HG02981 (cell line): Measurements from ENCODE around the gene USP47.

Experiments used
- ATAC-seq: cut with Tn5 transposase; IDR thresholded peaks from one replicate; pipeline ENCODE4 v1.9.1; 2021; ENCODE audit warnings: mild to moderate bottlenecking, moderate library complexity; ENCODE audit not compliant: unreplicated experiment

USP47 gene

DNA sequence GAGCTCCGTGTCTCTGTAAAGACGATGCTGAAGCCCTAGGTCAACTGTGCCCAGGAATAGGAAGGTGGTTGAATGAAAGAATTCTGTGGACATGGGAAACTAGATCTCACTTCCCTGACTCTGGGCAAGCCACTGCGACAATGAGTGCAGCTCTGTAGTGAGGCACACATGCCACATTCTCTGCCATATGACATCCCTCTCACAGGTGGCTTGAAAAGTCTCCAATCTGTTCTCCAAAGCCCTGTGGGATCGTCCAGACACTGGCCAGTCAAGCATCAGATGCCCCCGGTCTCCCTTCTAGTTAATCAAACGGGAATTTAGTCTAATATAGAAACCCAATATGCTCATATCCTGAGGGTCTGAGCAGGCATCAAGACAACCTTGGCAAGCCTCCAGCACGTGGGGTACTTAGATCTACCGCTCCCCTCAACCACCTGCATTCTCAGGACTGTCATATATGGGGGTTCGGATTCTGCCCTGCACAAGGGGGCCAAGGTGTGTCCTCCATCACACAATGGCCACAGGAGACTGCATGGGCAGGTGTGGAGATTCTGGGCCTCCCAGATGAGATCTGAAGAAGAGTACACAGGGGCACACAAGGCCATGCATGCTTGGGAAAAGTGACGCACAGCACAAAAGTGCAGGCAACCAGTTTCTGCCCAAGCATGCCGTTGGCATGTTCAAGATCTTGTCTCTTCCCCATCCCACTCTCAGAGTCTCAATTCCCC lies 154.7 kb downstream of the USP47 start:
- ATAC-seq: no peak

DNA sequence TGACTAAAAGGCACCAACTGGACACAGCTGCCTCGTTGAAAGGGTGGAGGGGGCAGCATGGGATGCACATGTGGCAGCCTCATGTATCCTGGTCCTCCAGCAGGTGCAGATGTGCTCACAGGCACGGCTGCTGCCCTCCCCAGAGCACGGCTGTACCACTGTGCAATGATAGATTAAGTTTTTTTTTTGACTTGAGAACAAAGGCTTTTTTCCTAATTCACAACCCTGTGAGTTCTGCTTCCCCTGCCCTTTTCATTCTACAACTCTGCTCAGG lies 155.2 kb downstream of the USP47 start:
- no peak for ATAC-seq

DNA sequence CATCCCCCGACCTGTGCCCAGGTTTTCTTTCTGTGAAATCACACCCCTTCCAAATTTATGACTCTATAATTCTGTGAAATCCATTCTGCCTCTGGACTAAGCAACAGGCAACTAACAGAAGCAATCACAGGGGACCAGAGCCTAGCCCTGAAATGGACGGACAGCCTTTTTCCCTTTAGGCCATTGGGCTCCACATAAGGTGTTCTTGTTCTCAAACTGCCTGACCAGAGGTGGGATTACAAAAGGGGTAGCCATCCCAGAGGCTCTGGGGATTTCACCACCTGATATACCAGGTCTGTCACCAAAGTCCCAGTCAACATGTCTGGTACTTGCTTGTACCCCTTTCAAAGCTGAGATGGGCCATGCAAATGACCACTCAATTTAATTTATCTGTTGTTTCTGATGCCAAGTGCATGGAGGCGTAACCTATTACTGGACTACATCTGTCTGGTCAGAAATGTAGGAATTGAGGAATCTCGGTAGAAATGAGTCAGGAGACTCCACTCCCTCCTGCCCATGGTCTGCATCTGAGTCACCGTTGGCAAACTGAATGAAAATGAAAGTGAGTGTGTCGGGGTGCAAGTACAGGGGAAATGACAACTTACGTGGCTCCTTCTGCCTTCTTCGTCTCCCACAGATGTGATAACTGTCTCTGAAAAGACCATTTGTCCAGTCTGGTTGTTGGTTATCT lies 156.5 kb downstream of the USP47 start:
- ATAC-seq: no peak

DNA sequence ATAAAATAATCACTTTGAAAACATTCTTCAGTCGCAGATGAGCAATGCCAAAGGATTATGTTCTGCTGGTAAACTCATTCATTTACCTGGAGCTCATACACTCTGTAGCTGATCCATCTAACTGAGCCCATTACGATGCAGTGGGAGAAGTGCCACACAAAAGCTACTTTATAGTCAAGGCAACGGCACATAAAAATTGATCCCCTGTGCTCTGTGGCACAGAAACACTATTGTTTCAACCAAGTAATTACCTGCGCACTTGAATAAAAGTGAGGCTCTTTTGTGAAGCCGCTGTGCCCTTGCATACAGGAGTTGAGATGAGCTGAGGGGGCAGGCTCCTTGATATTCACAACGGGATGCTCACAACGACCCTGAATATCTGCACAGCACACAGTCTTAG lies 159.4 kb downstream of the USP47 start:
- no peak for ATAC-seq

DNA sequence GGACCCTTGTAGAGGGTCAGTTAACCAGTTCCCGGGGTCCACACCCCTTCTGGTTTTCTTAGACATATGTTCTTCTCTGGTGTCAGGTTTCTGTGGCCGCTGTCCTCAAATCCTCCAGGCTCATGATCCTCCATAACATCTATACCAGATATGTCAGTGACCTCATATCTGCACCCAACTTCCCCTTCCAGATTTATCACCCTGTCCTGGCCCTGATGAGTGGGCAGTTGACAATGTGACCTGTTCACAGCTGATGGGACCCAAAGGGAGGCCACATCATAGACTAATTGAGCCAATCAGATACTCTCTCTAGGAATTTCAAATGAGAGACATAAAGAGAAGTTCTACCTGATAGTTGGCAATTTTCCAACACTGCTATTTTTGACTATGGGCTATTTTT lies 161.6 kb downstream of the USP47 start:
- ATAC-seq: no peak

DNA sequence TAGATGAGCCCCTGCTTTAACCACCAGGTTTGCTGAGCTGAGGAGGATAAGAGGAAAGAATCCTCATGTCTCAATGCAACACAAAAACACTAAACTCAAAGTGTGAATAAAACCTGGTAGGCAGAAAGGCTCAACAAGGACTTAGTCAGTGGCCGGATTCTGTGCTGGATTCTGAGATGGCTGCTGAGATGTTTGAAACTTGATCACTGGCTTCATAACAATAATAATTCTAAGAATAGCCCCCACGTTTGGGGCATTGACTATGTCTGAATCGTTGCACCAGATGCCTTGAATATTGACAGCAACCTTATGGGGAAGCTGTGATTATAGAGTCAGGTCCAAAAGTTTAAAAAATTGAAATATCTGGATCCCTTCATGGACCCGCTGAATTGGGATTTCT lies 162.0 kb downstream of the USP47 start:
- no peak for ATAC-seq

DNA sequence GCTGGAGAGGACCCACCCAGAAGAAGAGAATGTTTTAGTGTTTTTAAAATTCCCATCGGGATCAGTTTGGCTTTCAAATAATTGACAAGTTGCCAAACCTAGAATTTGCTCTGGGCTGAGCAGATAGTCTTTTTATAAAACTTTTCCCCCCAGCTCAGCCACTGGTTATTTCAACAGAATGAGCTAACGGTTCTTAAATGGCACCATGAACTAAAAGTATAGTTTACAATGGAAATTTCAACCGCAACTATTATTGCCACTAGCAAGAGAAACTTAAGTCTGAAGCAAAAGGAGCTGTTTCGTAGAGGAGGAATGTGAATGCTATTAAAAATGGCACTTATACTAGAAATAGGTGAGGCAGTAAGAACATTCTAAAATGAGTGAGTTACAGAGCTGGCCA lies 163.3 kb downstream of the USP47 start:
- no peak for ATAC-seq

DNA sequence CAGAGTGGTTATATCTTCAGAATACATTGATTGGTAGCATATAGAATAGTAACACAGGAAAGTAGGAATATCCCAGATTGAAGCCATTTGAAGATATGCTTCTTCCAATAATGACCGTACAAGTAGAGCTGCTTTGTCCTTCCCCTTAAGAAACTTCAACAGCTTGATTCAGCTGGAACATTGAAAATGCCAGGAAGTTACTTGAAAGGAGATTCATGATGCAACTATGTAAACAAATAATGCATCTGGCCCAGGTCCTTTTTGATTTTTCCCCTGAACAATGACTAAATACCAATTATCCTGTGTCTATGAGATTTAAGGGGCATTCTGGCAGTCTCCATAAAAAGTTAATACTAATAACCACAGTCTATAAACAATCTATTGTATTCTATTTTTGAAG lies 163.7 kb downstream of the USP47 start:
- no peak for ATAC-seq

DNA sequence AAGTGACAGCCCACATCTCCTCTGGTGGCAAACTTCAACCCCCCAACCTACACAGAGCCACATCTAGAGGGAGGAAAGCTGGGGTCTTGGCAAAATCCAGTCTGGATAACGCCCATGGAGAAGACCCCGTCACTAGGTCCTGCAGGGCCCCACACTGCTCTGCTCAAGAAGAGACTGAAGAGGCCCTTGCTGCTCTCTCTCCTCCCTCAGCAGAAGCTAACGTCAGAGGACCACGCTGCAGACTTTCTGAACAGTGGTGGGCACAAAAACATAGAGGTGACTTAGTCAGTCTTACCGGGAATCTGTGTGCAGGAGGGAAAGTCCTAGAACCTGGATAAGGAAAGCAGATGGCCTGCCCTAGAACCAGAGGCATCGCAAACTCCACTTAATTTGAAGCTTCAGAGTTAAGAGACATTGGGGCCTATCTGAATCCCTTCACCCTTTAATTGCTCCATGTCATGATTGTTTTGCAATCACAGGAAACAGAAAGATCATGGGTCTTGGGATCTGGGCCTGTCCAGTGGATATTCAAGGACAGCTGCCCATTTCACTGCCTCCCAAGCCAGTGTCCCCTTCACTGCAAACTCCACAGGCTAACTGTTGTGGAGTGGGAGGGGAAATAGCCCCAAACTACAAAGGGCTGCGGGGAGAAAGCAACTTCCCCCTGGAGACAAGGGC lies 164.9 kb downstream of the USP47 start:
- no peak for ATAC-seq

DNA sequence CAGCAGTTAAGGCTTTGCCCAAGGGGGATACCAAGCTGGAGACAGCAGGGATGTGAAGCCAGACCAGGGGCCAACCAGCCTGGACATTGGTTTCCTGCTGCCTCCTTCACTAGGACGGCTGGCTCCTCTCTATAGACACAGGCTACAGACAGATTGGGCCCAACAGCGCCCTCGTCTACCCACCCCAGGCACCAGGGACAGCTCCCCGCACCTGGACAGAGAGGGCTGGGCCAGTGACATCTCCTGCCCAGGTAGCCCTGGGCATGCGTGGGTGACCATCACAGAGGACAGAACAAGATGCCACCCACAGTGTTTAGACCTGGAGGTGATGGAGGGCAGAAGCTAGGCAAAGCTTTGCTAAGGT lies 165.4 kb downstream of the USP47 start:
- no peak for ATAC-seq

DNA sequence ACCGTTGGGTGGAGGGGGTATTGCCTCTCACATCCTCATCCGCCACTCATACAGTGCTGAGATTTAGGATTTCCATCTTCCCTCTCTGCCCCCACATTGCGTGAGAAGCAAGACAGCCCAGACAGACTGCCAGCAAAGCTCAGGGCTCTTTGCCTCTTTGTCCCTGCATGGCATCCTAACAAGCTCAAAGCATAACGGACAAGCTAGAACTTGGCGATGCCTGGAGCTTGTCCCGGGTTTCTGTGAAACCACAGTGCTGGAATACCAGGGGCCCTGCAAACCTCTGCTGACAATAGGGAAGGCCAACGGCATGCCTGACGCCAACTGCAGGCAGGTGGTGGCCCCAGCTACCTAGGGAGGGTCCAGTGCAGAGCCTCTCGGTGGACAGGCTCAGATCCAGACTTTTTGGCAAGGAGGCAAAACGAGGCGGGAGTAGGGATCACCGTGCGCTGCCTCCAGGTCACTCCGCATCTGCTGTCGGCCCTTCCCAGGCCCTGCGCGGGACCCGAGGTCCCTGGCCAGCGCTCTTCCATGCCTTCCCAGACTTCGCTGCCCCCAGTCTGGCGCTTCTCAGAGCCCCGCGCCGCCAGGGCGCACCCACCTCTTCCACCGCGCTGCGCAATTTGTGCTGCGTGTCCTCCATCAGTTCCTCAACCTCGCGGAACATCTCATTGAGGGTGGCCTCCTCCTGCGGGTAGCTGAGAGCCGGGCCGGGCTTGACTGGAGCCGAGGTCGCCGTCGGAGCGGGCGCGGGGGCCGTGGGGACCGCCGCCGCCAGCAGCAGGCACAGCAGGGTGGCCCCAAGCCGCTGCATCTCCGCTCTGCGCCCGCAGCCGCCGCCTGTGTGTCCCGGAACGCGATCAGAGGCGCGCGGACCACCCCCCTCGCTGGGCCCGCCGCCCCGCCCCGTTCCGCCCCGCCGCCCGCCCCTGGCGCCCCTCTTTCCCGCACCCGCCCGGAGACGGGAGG lies 166.3 kb downstream of the USP47 start, which contains the start of gene DKK3:
Gene DKK3 (minus strand): TSS at position 858 of the 969 bp plus-strand sequence. CDS start 44 bp downstream, at position 814.
- no peak for ATAC-seq
